ENCODE data around the gene TMEM63A.
"Not testable (repeated sequence)": the region's sequence is repeated elsewhere in the genome, so short reads cannot be mapped to it uniquely, and the experiment has no call there.

The TMEM63A gene

GRCh38 chr1:225819346-225820192 lies 62.6 kb downstream of the TMEM63A start:
- no peak for DNase-seq (ENCODE audit: low read depth)

- no peak for DNase-seq (ENCODE audit: low read depth)
Measured at GRCh38 chr1:225818229-225818628, 64.0 kb downstream of the TMEM63A start.

GRCh38 chr1:225817611-225818061 lies 64.5 kb downstream of the TMEM63A start:
- no peak for DNase-seq (ENCODE audit: low read depth)

- no peak for DNase-seq (ENCODE audit: low read depth)
Measured at GRCh38 chr1:225816643-225817538, 65.3 kb downstream of the TMEM63A start.

- no peak for DNase-seq (ENCODE audit: low read depth)
Measured at GRCh38 chr1:225815526-225816178, 66.5 kb downstream of the TMEM63A start.

- DNase-seq (ENCODE audit: low read depth): not testable (repeated sequence)
Measured at GRCh38 chr1:225815090-225815489, 67.1 kb downstream of the TMEM63A start.

GRCh38 chr1:225814381-225814780 lies 67.8 kb downstream of the TMEM63A start:
- no peak for DNase-seq (ENCODE audit: low read depth)

- no peak for DNase-seq (ENCODE audit: low read depth)
Measured at GRCh38 chr1:225813214-225813964, 68.8 kb downstream of the TMEM63A start.

GRCh38 chr1:225812488-225813213 lies 69.5 kb downstream of the TMEM63A start:
- DNase-seq (ENCODE audit: low read depth): no peak

- no peak for DNase-seq (ENCODE audit: low read depth)
Measured at GRCh38 chr1:225811622-225812487, 70.3 kb downstream of the TMEM63A start.

- not testable (repeated sequence) for DNase-seq (ENCODE audit: low read depth)
Measured at GRCh38 chr1:225810579-225811538, 71.3 kb downstream of the TMEM63A start.

- DNase-seq (ENCODE audit: low read depth): peak; percentile 43
Measured at GRCh38 chr1:225809842-225810578, 72.2 kb downstream of the TMEM63A start, which contains the start of gene EPHX1. EPHX1 (plus strand) TSS chr1:225810124; CDS start chr1:225828730, 18,606 bp downstream.

GRCh38 chr1:225808136-225808535 lies 74.0 kb downstream of the TMEM63A start:
- DNase-seq (ENCODE audit: low read depth): no peak

GRCh38 chr1:225806736-225807135 lies 75.4 kb downstream of the TMEM63A start:
- not testable (repeated sequence) for DNase-seq (ENCODE audit: low read depth)

GRCh38 chr1:225806249-225806648 lies 75.9 kb downstream of the TMEM63A start:
- DNase-seq (ENCODE audit: low read depth): no peak

GRCh38 chr1:225801146-225801545 lies 81.0 kb downstream of the TMEM63A start:
- DNase-seq (ENCODE audit: low read depth): not testable (repeated sequence)

GRCh38 chr1:225796097-225796496 lies 86.1 kb downstream of the TMEM63A start:
- not testable (repeated sequence) for DNase-seq (ENCODE audit: low read depth)
